ENCODE data around the gene NMRK2.
"Not testable (repeated sequence)": the region's sequence is repeated elsewhere in the genome, so short reads cannot be mapped to it uniquely, and the experiment has no call there.

- TF ChIP-seq, protein P1, sequence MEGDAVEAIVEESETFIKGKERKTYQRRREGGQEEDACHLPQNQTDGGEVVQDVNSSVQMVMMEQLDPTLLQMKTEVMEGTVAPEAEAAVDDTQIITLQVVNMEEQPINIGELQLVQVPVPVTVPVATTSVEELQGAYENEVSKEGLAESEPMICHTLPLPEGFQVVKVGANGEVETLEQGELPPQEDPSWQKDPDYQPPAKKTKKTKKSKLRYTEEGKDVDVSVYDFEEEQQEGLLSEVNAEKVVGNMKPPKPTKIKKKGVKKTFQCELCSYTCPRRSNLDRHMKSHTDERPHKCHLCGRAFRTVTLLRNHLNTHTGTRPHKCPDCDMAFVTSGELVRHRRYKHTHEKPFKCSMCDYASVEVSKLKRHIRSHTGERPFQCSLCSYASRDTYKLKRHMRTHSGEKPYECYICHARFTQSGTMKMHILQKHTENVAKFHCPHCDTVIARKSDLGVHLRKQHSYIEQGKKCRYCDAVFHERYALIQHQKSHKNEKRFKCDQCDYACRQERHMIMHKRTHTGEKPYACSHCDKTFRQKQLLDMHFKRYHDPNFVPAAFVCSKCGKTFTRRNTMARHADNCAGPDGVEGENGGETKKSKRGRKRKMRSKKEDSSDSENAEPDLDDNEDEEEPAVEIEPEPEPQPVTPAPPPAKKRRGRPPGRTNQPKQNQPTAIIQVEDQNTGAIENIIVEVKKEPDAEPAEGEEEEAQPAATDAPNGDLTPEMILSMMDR (IDR thresholded peaks at IDR 0.05; ENCODE audit: poor library complexity), result not testable (repeated sequence)
- TF ChIP-seq EZH2 (IDR thresholded peaks at IDR 0.05; ENCODE audit: borderline replicate concordance); EZH2phosphoT487 (IDR thresholded peaks at IDR 0.05; ENCODE audit: low read depth, severe bottlenecking, unreplicated experiment): not testable (repeated sequence)
Measured at GRCh38 chr19:3938300-3938950, 5.6 kb downstream of the NMRK2 start.
